Endometrial microvascular endothelial cells (primary cell): ENCODE data around the gene SLC7A14. TPM values are rescaled to one million over a fixed set of nuclear protein-coding genes. Genes with fewer than 3 reads are reported as not detected.

Experiments used
- in situ Hi-C: cut with HindIII; loops from 2 replicates; pipeline ENCODE4 v1.10.0; 2017; ENCODE audit warnings: low sequenced_read_pairs, low pct_unique_long_range_greater_than_20kb; ENCODE audit errors: inconsistent ontology term
- total RNA-seq: library from RNA; depleted of rRNA; stranded (reverse); fragments of >200 nt; gene quantifications from one replicate; pipeline ENCODE4 v1.2.3, GENCODE V29; 2015; ENCODE audit errors: inconsistent ontology term

The SLC7A14 gene
- total RNA-seq, 1 donor from 2014 or later, result 0.09 TPM

DNA sequence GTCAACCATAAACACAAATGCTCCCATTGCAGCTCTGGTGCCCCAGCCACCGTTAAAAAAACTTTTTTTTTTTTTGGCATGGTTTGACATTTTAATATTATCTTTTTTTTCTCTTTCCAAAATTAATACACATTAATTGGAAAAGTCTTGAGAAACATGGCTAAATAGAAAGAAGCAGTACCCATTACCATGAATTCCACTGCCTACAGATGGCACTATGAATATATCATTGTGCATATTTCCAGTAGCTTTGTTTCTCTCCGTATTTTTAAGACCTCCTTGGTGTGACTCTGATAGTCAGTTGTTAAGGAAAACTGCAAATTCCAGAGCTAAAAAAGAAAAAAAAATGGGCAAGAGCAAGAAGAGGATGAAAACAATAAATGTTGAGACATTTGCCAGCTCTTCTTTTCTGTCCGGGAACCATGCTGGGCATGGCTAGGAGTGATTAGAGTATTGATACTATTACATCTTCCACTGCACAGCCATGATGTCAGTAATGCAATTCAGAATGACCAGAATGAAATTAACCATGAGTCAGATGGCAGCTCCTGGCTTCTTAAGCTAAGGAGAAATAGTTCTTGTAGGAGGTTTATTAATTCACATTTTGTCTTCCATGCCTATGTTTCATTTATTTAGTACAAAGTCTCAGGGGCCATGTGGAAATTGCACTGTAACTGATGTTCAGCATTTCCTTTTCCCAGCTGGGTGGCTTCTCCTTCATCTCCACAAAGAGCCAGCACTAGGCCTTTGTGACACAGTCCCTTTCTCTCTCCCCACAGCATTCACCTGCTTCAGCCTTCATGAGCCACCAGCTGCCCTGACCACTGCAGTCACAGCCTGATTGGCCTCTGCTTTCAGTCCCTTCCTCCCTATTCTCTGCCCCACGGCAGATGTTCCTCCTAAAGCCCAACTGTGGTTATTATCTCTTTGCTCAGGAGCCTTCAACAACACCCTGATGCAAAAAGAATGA is 31.8 kb downstream of the SLC7A14 start:
- in situ Hi-C loops, result no loop called here

DNA sequence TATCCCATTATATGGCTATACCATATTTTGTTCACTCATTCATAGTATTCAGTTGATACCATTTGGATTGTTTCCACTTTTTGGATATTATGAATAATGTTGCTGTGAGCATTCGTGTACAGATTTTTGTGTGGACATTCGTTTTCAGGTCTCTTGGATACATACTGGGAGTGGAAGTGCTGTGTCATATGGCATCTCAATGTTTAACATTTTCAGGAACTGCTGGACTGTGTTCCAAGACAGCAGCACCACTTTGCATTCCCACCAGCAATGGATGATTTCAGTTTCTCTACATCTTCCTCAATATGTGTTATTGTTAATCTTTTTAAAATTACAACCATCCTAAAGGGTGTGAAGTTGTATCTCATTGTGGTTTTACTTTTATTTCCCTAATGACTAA is 34.6 kb downstream of the SLC7A14 start:
- in situ Hi-C loops, result no loop called here

DNA sequence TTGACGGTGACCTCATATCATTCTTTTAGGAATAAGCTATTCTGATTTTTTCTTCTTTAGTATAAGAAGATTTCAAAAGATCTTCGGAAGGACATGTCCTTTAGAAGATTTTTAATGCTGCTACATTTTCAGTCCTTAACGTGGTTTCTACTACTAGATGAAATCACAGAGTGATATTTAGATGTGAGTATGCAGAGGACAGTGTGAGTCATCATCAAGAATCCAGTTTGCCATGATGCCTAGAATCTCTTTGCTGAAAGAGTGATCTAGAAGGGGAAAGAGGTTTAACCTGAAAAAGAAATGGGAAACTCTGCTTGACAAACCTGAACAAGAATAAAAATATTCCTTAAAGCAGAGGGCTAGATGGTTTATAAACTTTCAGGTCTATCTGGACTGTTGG is 43.2 kb downstream of the SLC7A14 start:
- in situ Hi-C loops, result no loop called here

DNA sequence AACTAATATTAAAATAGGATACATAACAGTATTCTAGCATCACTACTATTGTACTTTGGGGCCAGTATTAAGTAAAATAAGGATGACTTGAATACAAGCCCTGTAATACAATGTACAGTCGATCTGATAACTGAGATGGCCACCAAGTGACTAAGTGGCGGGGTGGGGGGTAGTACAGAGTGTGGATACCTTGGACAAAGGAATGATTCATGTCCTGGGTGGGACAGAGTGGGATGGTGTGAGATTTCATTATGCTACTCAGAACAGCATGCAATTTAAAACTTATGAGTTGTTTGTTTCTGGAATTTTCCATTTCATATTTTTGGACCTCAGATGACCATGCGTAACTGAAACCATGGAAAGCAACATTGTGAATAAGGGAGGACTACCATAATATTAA is 46.0 kb downstream of the SLC7A14 start:
- in situ Hi-C loops, result no loop called here

DNA sequence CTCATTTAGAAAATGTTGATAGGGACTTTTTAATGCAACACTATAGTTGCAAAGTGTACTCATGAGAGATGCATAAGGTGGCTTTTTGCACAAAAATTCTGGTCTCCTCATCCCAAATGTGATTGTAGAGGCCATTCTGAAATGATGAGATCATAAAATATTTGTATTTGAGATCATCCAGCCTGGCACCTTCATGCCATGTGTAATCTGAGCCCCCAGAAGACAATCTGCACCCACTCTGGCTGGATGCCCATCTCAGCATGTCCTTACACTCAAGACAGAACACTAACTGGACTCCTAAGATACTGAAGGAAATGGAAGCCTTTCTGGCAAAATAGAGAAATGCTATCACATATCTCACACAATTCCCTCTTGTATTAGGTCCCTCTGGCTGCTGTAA is 49.2 kb downstream of the SLC7A14 start:
- in situ Hi-C loops, result no loop called here

DNA sequence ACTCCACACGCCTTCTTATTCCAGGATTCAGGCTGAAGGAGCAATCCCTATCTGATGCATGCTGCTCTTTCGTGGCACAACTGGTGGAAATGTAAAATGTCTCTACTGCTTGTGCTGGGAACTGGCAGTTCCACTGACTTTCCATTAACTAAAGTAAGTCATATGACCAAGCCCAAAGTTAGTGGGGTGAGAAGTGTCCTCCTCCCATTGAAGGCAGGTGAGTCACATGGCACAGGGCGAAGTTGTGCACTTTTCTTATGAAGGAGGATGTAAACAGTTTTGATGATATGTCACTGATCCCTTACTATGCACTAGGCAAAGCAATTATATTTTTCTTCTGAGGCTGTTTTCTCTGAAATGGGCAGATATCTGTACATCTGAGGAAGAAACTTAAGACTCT is 51.6 kb downstream of the SLC7A14 start:
- in situ Hi-C loops, result no loop called here

DNA sequence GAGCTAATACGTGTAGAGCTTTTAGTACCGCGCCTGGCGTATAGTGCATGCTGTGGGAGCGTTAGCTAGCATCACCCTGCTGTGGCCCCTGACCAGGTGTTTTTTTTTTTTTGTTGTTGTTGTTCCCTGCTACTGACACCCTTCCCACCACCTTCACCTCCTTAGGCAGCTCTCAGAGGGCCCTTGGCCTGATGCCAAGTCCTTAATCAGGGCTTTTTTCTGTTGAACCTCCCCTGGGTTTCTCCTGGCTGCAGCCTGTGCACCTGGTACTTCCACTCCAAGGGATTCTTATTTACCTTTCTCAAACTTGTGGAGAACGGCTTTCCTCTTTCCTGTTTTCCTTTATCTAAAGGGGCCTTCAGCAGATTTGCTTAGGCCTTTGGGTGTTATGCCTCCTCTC is 53.3 kb downstream of the SLC7A14 start:
- in situ Hi-C loops, result no loop called here

DNA sequence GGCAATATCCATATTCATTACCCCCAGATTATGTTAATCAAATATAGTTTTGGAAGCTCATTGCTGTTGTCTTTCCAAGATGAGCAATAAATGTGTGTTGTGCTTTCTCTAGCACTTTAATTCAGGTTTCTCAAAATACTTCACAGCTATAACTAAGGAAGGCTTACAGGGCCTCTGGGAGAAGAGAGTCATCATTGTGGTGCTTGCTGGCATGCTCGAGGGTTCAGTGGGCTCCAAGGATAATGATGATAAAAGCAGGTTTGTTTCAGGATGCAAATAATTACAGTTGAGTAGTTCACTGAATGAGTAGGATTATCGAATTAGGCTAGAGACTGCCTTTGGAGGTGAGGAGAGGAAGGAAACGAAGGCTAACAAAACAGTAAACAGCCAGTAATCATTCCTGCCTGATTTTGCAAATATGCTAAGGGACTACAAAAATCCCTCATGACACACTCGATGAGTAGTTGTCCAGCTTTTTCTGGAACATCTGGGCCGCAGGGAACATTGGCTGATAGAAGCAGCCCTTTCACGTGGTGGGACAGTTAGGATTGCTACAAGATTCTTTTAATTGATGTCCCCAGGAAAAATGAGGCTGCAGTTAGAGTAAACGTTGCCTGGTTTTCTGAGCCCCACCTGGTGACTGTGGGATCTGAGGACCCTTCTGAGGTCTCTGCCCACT is 54.1 kb downstream of the SLC7A14 start:
- in situ Hi-C loops, result no loop called here

DNA sequence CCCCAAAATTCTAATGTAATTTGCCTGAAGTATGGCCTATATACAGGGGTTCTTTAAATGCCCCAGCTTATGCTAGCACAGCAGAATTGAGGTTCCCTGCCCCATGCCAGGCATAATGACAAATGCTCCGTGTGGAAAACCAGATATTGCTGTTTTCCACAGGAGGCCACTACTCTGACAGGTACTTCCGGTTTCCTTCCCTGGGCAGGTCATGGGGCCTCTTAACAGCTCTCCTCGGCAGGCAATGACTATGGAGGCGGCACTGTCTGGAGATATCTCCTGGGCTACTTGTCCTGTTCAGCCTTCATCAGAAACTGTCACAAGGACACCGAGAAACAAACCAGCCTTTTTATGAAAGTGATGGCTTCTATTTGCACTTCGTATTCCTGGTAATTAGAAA is 54.8 kb downstream of the SLC7A14 start:
- in situ Hi-C loops, result no loop called here

DNA sequence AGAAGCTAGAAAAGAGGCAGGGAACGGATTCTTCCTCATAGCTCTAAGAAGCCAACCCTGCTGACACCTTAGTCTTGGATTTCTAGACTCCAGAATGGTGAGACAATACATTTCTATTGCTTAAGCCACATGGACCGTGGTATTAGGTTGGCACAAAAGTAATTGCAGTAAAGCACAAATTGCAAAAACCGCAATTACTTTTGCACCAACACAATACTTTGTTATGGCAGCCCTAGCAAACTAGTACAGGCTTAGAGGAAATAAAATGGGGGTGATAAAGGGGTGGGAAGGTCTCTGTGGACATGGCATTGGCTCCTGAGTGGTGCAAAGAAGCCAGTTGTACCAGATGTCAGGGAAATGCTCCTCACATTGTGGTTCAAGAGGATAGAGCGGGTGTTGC is 56.0 kb downstream of the SLC7A14 start:
- in situ Hi-C loops, result no loop called here

DNA sequence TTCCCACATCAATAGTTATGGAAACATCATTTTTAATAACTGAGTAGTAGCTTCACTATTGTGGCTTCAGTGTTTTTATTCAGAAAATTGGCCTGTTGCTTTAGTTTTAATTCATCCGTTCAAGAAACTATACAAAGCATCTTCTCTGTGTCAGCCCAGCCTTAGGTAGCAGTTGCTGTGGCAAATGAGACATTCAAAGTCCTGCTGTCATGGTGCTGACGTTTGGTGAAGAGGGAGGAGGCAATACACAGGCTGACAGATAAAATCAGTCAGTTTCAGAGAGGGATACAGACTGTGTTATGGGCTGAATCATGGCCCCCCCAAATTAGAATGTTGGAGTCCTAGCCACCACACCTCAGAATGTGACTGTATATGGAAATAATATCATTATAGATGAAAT is 56.5 kb downstream of the SLC7A14 start:
- in situ Hi-C loops, result no loop called here

DNA sequence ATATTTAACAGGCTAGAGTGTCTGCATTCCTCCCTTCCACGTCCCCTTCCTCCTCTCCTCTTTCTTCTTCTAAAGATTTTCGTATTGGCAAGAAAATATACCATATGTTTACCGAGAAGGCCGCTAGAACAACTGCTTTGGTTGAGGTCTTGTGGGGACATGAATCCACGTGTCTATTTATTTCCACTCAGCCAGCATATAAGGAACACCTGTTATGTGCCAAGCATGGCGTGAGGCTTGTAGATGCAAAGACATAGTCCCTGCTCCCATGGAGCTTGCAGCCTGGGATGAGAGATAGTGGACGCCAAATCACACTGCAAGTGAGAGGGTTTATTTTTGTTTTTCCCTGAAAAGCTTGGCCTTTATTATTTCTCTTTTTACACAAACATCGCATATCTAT is 57.1 kb downstream of the SLC7A14 start:
- in situ Hi-C loops, result no loop called here

DNA sequence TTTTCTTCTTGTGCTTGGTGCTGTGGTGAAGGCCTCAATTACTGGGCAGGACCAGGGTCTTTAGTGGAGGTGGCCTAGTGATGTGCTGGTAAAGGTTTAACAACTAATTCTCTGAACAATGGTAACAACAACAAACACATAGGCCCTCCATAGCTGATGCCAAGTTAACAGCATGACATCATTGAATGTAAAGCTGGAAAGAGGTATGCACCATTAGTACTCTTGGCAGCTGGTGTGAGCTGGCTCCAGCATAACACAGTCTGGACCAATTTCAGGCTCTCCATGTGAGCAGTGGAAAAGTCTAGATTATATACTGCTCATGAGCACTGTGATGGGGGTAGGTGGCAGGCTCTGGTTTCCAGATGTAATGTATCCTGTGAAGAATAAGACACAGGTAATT is 61.8 kb downstream of the SLC7A14 start:
- in situ Hi-C loops, result no loop called here

DNA sequence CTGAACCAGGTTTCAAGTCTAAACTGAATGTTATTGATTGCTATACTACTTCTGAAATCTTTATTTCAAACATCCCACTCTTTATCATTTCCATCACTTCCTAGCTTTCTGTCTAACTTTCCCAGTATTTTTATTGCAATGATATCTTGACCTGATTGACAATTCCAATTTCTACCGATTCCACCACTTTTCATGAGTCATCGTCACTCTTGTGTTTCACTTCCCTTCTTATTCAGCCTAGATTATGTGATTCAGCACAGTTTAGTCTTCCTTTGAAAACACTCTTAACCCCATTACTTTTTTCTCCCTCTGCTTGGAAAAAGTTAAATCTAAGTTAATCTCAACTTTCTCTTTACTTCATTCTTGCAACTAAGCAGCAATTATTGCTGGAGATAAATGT is 62.6 kb downstream of the SLC7A14 start:
- in situ Hi-C loops, result no loop called here

DNA sequence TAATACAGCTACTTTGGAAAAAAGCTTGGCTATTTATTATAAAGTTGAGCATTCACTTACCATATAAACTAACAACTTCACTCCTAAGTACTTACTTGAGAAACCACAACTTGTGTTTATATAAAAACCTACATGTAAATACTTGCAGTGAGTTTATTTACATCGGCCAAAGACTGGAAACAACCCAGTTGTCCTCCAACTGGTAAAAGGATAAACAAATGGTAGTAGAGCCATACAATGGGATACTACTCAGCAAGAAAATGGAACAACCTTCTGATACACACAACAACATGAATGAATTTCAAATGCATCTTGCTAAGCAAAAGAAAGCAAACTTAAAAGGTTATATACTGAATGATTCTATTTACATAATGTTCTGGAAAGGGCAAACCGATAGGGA is 63.7 kb downstream of the SLC7A14 start:
- in situ Hi-C loops, result no loop called here

DNA sequence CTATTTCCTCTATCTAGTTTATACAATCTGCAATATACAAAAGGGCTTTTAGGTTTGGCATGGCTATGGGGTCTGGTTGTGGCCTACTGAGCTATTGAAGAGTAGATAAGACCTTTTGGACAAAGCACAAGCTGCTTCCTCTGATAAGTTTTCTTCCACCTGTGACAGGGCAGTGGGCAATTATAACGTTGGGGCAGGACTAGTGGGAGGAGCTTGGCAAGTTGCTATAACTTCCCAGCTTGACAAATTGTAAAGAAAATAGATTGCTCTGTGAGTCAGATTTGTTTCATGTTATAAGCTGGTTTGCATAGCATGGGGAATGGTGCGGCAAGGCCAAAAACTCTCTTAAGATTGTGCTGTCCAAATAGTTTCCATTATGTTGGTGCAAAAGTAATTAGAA is 64.9 kb downstream of the SLC7A14 start:
- in situ Hi-C loops, result no loop called here

DNA sequence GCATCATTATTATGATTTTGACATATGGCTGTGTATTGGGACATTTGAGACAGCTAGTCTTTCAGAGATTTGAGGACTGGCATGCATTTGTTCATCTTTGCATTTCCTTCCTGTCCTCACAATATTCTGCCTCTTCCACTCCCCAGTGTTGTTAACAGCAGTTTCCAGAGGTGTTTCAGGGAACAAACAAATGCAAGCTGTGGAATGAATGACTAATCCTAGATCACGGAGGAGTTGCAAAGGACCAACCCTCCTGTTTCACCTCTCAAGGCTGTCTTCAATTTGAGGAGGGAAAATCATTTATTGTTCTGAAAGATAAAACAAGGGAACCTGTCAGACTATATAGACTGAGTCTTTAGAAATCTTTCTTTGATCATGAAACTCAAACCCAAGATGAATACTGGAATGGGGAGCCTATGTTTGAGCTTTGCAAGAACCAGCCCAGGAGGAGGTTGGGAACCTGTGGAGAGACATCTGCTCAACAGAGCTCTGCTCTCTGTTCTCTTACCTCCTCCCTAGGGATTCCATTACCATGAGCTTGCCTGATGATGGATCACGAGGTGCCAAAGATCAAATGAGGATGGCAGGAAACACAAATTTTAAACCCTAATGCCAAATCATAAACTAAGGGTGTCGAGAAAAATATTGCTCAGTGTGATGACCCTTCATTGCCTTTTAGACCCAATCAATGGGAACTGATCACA is 68.5 kb downstream of the SLC7A14 start:
- in situ Hi-C loops, result no loop called here

DNA sequence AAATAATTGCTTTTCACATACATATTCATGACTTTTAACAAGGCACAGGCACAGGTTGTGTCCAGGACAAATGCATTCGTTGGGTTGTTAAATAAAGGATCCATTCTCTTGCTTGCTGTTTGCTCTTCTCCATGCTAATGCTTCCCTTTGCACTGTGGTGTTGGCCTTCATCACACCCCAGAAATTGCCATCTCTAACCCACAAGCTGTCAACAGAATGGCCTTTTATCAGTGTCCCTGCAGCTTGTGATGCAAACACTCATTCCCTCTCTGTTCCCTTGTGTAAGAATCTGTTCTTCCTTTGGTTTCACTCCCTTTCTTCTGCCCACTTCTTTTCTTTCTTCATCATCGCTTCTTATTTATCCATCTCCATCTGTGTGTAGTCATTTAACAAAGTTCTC is 72.2 kb downstream of the SLC7A14 start:
- in situ Hi-C loops, result no loop called here

DNA sequence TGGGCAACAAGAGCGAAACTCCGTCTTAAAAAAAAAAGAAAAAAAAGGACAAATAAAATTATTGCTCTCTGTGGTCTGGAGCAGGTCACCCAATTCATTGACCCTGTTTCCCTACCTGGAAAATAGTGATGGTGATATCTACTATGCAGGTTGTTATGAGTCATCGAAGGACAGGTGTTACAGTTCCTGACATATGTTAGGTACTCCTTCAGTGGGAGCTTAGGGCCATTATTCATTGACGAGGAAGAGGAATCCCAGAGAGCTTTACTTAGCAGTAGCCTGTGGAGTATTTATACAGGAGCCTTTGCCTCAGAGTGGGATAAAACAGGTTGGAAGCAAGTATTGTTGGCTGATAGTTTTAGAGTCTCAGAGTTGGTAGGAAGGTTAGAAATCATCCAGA is 74.5 kb downstream of the SLC7A14 start:
- in situ Hi-C loops, result no loop called here

DNA sequence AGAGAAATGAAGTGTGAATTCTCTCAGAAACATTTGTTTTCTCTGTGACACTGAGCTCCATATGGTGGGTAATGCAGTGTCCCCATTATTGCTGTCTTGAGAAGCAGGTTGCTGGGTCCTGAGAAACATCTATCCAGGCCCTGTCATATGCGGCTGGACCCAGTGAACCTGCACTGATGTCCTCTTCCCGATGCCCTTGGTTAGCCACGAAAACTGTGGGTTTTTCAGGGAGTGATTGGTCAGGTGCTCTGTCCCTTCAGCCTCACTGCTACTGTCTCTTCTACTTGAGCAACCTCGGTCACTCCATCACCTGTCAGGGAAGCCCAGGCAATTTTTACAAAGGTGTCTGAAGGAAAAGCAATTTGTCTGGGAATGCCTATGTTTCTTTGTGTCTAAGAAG is 77.0 kb downstream of the SLC7A14 start:
- in situ Hi-C loops, result no loop called here
